HG02759 (cell line): ENCODE results near the gene MAN2A2.

Experiments used
- ATAC-seq: cut with Tn5 transposase; IDR thresholded peaks from one replicate; pipeline ENCODE4 v1.9.1; 2021; ENCODE audit warnings: mild to moderate bottlenecking, moderate library complexity; ENCODE audit not compliant: unreplicated experiment

Gene MAN2A2

DNA sequence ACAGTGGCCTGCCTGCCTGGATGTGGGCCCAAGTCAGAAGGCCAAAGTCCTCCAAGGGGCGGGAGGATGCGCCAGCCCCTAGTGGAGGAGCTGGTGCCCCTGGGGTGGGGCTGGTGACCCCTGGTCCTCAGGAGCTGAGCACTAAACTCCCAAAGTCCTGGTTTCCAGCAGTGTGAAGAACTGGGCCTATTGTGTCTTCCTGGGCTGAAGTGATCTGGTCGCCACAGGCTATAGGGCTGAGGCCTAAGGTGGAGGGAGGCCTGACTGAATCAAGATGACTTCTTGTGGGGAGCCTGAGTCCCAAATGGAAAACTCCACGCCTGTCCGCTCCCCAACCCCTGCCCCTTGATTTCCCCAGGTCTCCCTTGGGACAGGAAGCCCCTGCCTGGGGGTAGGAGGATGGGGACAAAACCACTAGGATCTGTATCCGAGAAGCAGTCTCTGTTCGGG is 19.6 kb upstream of the MAN2A2 start:
- no peak for ATAC-seq

DNA sequence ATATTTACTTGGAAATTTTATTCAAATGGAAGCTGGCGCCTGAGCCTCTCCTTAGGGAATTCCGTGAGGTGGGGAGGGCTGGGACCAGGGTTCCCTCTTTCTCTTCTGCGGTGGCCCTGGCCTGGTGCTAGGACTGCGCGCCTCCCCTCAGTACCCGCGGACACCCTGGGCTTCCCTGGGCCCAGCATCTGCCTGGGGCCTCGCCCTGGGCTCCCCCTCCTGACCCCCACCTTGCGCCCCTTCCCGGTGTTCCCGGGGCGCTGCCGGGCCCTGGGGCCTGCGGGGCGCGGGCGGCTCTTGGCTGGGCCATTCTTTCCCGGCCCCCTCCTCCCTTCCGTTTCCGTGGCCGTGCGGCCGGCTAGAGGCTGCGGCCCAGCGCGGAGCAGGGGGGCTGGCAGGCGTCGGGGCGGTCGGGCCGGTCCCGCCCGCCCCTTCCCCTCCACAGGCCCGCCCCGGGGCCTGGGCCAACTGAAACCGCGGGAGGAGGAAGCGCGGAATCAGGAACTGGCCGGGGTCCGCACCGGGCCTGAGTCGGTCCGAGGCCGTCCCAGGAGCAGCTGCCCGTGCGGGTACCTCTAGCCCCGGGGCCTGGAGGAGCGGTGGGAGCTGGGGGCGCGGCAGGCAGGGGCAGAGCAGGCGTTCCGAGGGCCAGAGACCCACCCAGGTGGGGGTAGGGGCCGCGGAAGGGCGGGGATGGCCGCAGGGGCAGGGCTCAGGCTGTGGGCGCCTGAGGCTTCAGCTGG is 19.0 kb upstream of the MAN2A2 start, which contains the start of gene FES:
Gene FES, plus strand, starts transcription at position 529 of the 743 bp plus-strand sequence. CDS start 542 bp downstream, outside the sequence.
- no peak for ATAC-seq

DNA sequence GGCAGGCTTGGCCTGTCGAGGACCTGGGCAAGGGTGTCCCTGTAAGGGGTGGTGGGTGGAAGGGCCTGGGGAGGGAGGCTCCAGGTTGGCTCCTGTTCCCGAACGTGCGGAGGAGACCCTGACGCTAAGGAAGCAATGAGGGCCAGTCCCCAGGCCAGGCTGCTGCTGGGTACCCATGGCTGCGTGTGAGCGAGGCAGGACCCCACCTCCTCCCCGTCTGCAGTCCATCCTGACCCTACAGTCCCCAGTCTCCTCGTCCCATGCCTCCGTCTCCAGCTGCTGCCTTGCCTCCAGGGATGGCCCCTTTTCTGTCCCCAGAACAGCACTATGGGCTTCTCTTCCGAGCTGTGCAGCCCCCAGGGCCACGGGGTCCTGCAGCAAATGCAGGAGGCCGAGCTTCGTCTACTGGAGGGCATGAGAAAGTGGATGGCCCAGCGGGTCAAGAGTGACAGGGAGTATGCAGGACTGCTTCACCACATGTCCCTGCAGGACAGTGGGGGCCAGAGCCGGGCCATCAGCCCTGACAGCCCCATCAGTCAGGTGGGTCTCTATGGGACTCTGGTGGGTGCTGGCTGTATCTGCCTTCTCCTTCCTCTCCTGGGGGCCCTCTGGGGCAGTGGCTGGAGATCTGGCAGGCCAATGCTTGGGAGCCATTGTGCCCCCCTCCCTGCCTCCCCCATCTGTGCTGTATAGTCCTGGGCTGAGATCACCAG is 18.2 kb upstream of the MAN2A2 start:
- ATAC-seq = no peak

GRCh38 chr15:90885432-90886290 is 17.4 kb upstream of the MAN2A2 start:
- peak; percentile 47 for ATAC-seq

- no peak for ATAC-seq
These were observed 16.8 kb upstream of the MAN2A2 start for GRCh38 chr15:90886291-90886614.

DNA sequence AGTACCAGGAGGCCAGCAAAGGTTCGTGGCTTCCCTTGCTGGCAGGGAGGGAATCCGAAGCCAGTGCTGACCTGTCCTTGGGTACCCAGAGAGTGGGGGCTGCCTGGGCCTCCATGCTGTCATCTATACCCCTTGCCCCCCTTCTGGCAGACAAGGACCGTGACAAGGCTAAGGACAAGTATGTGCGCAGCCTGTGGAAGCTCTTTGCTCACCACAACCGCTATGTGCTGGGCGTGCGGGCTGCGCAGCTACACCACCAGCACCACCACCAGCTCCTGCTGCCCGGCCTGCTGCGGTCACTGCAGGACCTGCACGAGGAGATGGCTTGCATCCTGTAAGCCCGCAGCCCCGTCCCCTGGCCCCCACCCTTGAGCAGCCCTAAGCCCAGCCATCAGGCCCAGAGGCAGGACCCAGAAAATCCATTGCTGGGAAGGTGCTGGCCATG is 16.0 kb upstream of the MAN2A2 start:
- ATAC-seq = no peak

- ATAC-seq = no peak
These were observed 13.8 kb upstream of the MAN2A2 start for GRCh38 chr15:90889313-90889730.

DNA sequence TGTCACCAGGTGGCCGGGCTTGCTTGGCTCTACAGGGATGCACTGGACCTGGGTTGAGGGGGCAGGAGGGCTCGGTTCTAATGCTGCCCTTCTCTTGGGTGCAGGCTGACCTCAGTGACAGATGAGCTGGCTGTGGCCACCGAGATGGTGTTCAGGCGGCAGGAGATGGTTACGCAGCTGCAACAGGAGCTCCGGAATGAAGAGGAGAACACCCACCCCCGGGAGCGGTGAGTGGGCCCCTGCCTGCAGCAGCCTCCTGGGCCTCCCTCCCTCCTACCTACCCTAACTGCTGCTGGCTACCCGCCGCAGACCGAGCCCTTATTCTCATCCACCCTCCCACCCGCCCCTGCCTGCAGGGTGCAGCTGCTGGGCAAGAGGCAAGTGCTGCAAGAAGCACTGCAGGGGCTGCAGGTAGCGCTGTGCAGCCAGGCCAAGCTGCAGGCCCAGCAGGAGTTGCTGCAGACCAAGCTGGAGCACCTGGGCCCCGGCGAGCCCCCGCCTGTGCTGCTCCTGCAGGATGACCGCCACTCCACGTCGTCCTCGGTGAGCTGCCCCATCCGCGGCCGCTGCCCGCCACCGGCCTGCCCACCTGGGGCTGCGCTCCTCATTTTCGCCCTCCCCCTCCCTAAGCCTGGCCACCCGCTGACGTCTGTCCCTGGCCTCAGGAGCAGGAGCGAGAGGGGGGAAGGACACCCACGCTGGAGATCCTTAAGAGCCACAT is 13.2 kb upstream of the MAN2A2 start:
- no peak for ATAC-seq

DNA sequence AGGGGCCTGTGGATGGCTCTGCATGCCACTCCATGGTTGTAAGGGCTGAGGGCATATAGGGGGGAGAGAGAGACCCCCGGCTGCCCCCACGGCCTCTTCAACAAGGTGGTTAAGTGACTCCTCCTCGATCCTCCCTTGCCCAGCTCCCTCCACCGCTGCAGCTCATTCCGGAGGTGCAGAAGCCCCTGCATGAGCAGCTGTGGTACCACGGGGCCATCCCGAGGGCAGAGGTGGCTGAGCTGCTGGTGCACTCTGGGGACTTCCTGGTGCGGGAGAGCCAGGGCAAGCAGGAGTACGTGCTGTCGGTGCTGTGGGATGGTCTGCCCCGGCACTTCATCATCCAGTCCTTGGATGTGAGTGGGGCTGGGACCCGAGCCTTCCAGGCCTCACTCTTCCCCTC is 12.3 kb upstream of the MAN2A2 start:
- no peak for ATAC-seq

- no peak for ATAC-seq
These were observed 11.7 kb upstream of the MAN2A2 start for GRCh38 chr15:90891346-90891949.

DNA sequence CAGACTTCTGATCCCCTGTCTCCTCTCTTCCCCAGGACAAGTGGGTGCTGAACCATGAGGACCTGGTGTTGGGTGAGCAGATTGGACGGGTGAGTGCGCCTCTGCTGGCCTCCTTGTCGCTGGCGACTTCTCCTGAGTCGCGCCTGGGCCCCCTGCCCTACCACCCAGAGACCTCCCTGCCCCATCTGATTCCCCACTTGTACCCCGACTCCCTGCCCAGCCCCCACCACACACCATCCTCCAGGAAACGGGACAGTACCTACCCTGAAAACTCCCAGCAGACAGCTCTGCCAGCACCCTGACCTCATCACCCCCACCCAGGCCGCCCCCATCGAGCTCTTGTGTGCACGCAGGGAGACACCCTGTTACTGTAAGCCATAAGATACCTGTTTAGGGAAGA is 11.1 kb upstream of the MAN2A2 start:
- ATAC-seq = no peak

DNA sequence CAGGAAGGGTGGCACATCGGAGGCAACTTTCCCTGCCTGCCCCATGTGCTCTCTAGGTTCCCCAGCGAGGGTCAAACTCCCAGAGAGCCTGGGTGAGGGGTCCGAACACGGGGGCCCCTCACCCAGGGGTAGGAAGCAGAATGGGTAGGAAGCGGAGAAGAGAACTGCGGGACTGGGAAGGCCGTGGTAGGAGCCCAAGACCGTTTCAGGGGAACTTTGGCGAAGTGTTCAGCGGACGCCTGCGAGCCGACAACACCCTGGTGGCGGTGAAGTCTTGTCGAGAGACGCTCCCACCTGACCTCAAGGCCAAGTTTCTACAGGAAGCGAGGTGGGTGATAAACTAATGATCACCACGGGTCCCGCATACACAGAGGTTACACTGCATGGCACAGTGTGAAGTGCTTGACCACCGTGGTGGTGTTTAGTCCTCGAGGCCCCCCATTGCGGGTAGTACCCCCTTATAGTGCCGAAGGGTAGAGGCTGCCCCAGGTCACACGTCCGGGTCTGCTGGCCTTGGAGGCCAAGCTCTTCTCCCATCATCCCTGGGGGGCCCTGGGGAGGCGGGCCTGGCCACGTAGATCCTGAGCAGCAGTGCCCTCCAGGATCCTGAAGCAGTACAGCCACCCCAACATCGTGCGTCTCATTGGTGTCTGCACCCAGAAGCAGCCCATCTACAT is 10.5 kb upstream of the MAN2A2 start:
- ATAC-seq = no peak

- ATAC-seq = no peak
These were observed 9.7 kb upstream of the MAN2A2 start for GRCh38 chr15:90893175-90894090.

DNA sequence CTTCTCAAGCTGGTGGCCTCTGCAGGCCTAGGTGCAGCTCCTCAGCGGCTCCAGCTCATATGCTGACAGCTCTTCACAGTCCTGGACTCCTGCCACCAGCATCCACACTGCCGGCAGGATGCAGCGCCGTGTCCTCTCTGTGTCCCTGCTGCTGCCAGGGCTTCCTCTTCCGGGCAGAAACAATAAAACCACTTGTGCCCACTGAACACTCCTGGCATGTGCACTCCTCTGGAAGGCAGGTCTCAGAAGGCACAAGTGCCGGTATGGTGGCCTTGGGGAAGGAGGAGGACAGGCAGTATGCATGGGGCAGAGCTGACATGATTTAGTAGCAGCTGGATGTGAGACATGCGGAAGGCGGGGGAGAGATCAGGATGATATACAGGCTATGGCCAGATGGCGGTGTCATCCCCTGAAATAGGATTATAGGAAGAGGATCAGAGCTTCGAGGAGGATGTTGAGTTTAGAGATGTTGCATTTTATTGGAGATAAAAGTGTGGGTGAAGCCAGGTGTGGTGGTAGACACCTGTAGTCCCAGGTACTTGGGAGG is 7.5 kb upstream of the MAN2A2 start:
- ATAC-seq = no peak

DNA sequence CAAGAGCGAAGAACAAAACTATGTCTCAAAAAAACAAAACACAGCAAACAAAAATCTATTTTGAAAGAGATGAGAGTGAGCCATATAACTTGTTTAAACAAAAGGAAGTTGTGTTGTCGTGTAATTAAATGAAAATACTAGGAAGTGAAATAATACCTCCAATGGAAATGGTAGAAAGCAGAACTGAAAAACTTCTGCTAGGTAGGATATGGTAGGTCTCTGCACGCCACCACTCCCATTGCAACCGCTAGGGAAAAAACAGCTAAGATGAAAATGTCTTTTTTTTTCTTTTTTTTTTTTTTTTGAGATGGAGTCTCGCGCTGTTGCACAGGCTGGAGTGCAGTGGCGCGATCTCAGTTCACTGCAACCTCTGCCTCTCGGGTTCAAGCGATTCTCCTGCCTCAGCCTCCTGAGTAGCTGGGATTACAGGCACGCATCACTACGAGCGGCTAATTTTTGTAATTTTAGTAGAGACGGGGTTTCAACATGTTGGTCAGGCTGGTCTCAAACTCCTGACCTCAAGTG is 5.9 kb upstream of the MAN2A2 start:
- peak; percentile 56 for ATAC-seq

- ATAC-seq = no peak
These were observed 1.7 kb upstream of the MAN2A2 start for GRCh38 chr15:90901175-90902039.
